ENCODE measurements around the gene WWOX. TPM values are rescaled to one million over a fixed set of nuclear protein-coding genes. Genes with fewer than 3 reads are reported as not detected.

The WWOX gene
- total and polyA plus RNA-seq, 2 of the 4 experiments (the other 2 are of a cell fraction) = 2.7 to 5.4 TPM

GRCh38 chr16:79082970-79083369 lies 983.5 kb downstream of the WWOX start:
- dilution Hi-C loops (cut with HindIII; ENCODE audit: low sequenced_read_pairs, unreplicated experiment) = no loop called here
- no peaks in the 10 kb centered on the region for H3K27me3 ChIP-seq (ENCODE audit: control insufficient read depth, insufficient read depth, low read length)
- H3K4ac ChIP-seq (ENCODE audit: low read depth, low read length) = no peak overlapping the region
- CTCF ChIA-PET = no interaction called here
- no peak overlapping the region for H3K9ac ChIP-seq (ENCODE audit: low read depth, low read length)
- no peak overlapping the region for H3K56ac ChIP-seq (ENCODE audit: extremely low read depth, insufficient read depth, low read length)
- H4K5ac ChIP-seq (ENCODE audit: low read depth, low read length) = no peak overlapping the region
- H2BK120ac ChIP-seq (ENCODE audit: low read depth, low read length) = no peak overlapping the region
- H2BK15ac ChIP-seq (ENCODE audit: low read depth, low read length) = no peak overlapping the region
- H3K4me3 ChIP-seq (ENCODE audit: insufficient read depth, low read depth, low read length) = no peak overlapping the region
- DNase-seq (no peak), ATAC-seq (ENCODE audit: low read depth) (no peak)
- no peak overlapping the region for H3K4me2 ChIP-seq (ENCODE audit: low read depth, low read length)
- intact Hi-C loops (cut with micrococcal nuclease) = no loop called here
- H2AFZ ChIP-seq (replicated peaks; ENCODE audit: low read length, poor library complexity) = no peak overlapping the region
- H4K8ac ChIP-seq (ENCODE audit: low read depth in 2 of 2, low read length in 2 of 2) = no peak overlapping the region
- H3K27ac ChIP-seq (ENCODE audit: insufficient read depth, low read length) = no peak overlapping the region
- no peak overlapping the region for H2AK5ac ChIP-seq (ENCODE audit: low read depth, low read length)
- H3K4me1 ChIP-seq (ENCODE audit: control insufficient read depth, insufficient read depth, low read length) = no peaks in the 10 kb centered on the region
- H2AK9ac ChIP-seq (replicated peaks; ENCODE audit: low read depth, low read length, poor library complexity) = no peak overlapping the region
- H3K36me3 ChIP-seq (ENCODE audit: control insufficient read depth, insufficient read depth, low read length) = no peaks in the 10 kb centered on the region
- H3K79me1 ChIP-seq (ENCODE audit: low read depth in 1 of 2, low read length in 2 of 2) = no peaks in the 10 kb centered on the region
- no peak overlapping the region for H2BK5ac ChIP-seq (ENCODE audit: low read depth, low read length, poor library complexity, severe bottlenecking)
- H4K91ac ChIP-seq (ENCODE audit: insufficient read depth, low read depth, low read length) = no peak overlapping the region
- H3K23ac ChIP-seq (ENCODE audit: low read depth, low read length) = no peak overlapping the region
- POLR2A ChIA-PET (ENCODE audit: unreplicated experiment) = no interaction called here
- no peak for TF ChIP-seq FOS (IDR thresholded peaks at IDR 0.05; ENCODE audit: low read depth, low read length)
- no peak for TF ChIP-seq MXI1 (IDR thresholded peaks at IDR 0.05; ENCODE audit: borderline replicate concordance, low read depth, low read length)
- TF ChIP-seq SMC3 (IDR thresholded peaks at IDR 0.05; ENCODE audit: low read depth, low read length) = no peak
- no peak for TF ChIP-seq BHLHE40 (IDR thresholded peaks at IDR 0.05; ENCODE audit: low read depth, low read length)
- no peak for TF ChIP-seq USF2 (IDR thresholded peaks at IDR 0.05; ENCODE audit: low read depth, low read length)
- no peak for TF ChIP-seq CEBPB (IDR thresholded peaks at IDR 0.05; ENCODE audit: low read depth, low read length)
- no peak for TF ChIP-seq RCOR1 (IDR thresholded peaks at IDR 0.05; ENCODE audit: insufficient replicate concordance, low read length)
- no peak for TF ChIP-seq POLR2A (IDR thresholded peaks at IDR 0.05; ENCODE audit: low read depth, low read length)
- TF ChIP-seq ELK1 (IDR thresholded peaks at IDR 0.05; ENCODE audit: borderline replicate concordance, low read depth, low read length) = no peak
- no peak for TF ChIP-seq MAZ (IDR thresholded peaks at IDR 0.05; ENCODE audit: borderline replicate concordance, low read depth, low read length)
- no peak for TF ChIP-seq MAFK (IDR thresholded peaks at IDR 0.05; ENCODE audit: low read depth, low read length)
- no peak for TF ChIP-seq NFE2L2 (IDR thresholded peaks at IDR 0.05; ENCODE audit: low read depth, low read length)
- TF ChIP-seq RFX5 (IDR thresholded peaks at IDR 0.05; ENCODE audit: low read depth, low read length) = no peak
- TF ChIP-seq CHD1 (IDR thresholded peaks at IDR 0.05; ENCODE audit: low read depth, low read length) = no peak
- no peak for TF ChIP-seq RAD21 (IDR thresholded peaks at IDR 0.05; ENCODE audit: low read length)
- no peak for TF ChIP-seq CTCF (conservative IDR thresholded peaks at IDR 0.05; ENCODE audit: low read depth, low read length)
- no peak overlapping the region for H3K14ac ChIP-seq (replicated peaks; ENCODE audit: low read depth, low read length)
- in situ Hi-C loops (cut with MboI; ENCODE audit: low sequenced_read_pairs) = no loop called here
- no peaks in the 10 kb centered on the region for H3K9me1 ChIP-seq (ENCODE audit: insufficient read depth, low read length)
- no peaks in the 10 kb centered on the region for H4K20me1 ChIP-seq (ENCODE audit: insufficient read depth, low read length)
- WGBS, 2 experiments (ENCODE audit: extremely low coverage in 2 of 2, insufficient read length in 1 of 2) = no CpG with 5 or more reads among the region's 3 CpGs
- no TSS peak for BruUV-seq (replicated peaks)
- no peak overlapping the region for H3K18ac ChIP-seq (ENCODE audit: low read depth, low read length)
- peaks cover 28% of the 10 kb centered on the region for H3K9me3 ChIP-seq (ENCODE audit: control insufficient read depth, insufficient read depth, low read length)
- no peak overlapping the region for H2BK20ac ChIP-seq (ENCODE audit: low read depth, low read length)
